PC-9 (cell line): ENCODE measurements around the gene ANAPC4. TPM values are rescaled to one million over a fixed set of nuclear protein-coding genes. Genes with fewer than 3 reads are reported as not detected.

ENCODE experiments used
- BruUV-seq: library from RNA; stranded (reverse); fragments of 400-500 nt; replicated peaks from 2 replicates; lab custom pipeline; 2021; lab: Mats Ljungman, UMichigan
- CTCF ChIA-PET: fragments of 300-600 bp; sonication (Branson Sonifier 250); formaldehyde crosslinking; loops from one replicate; lab custom pipeline; 2022; ENCODE audit warnings: antibody characterized with exemption; lab: Charles Lee
- POLR2A ChIA-PET: fragments of 300-600 bp; sonication (Branson Sonifier 250); formaldehyde crosslinking; loops from one replicate; lab custom pipeline; 2022; ENCODE audit warnings: antibody characterized with exemption; ENCODE audit not compliant: unreplicated experiment; lab: Charles Lee
- DNase-seq, 2 experiments: peaks; one replicate each; pipeline versions ENCODE4 v3.0.0 to v3.0.0-alpha.2; 2015 to 2022; ENCODE audit warnings: mixed read lengths in 1 of 2
- H2AFZ ChIP-seq: fragments of 200-600 bp; sonication (generic); 2 replicates; pipeline ENCODE4 v1.8.1; 2017; ENCODE audit warnings: antibody characterized with exemption
- H3F3A ChIP-seq: fragments of 200-600 bp; sonication (generic); 2 replicates; pipeline ENCODE4 v1.8.1; 2017; ENCODE audit warnings: antibody characterized with exemption, mild to moderate bottlenecking, low read depth; ENCODE audit not compliant: insufficient read depth
- H3K27ac ChIP-seq: fragments of 200-600 bp; sonication (generic); 2 replicates; pipeline ENCODE4 v1.6.1; 2016; ENCODE audit warnings: mixed run types
- H3K27me3 ChIP-seq: fragments of 200-600 bp; sonication (generic); 2 replicates; pipeline ENCODE4 v1.6.1; 2016; ENCODE audit warnings: low read depth, mixed run types; ENCODE audit not compliant: insufficient read depth
- H3K36me3 ChIP-seq: fragments of 200-600 bp; sonication (generic); 2 replicates; pipeline ENCODE4 v1.6.1; 2016; ENCODE audit warnings: low read depth, mixed run types
- H3K4me1 ChIP-seq: fragments of 200-600 bp; sonication (generic); replicated peaks from 2 replicates; pipeline ENCODE4 v1.6.1; 2016; ENCODE audit warnings: mixed run types; ENCODE audit not compliant: insufficient read depth
- H3K4me2 ChIP-seq: fragments of 200-600 bp; sonication (generic); 2 replicates; pipeline ENCODE4 v1.6.1; 2017; ENCODE audit warnings: mixed run types
- H3K4me3 ChIP-seq: fragments of 200-600 bp; sonication (generic); 2 replicates; pipeline ENCODE4 v1.6.1; 2016; ENCODE audit warnings: mixed run types
- H3K79me2 ChIP-seq: fragments of 200-600 bp; sonication (generic); 2 replicates; pipeline ENCODE4 v1.6.1; 2017; ENCODE audit warnings: low read depth, mixed run types
- H3K9me2 ChIP-seq: fragments of 200-600 bp; sonication (generic); 2 replicates; pipeline ENCODE4 v1.8.1; 2017; ENCODE audit warnings: mild to moderate bottlenecking; ENCODE audit not compliant: insufficient read depth
- H3K9me3 ChIP-seq: fragments of 200-600 bp; sonication (generic); 2 replicates; pipeline ENCODE4 v1.8.1; 2016; ENCODE audit warnings: low read depth; ENCODE audit not compliant: insufficient read depth
- H4K20me1 ChIP-seq: fragments of 200-600 bp; sonication (generic); 2 replicates; pipeline ENCODE4 v1.8.1; 2017; ENCODE audit not compliant: insufficient read depth
- CTCF ChIP-seq: fragments of 200-600 bp; sonication (generic); conservative IDR thresholded peaks from 2 replicates; pipeline ENCODE4 v1.6.1; 2017; ENCODE audit warnings: mixed run types, antibody characterized with exemption, mild to moderate bottlenecking, moderate library complexity
- EZH2 ChIP-seq: fragments of 200-600 bp; sonication (generic); IDR thresholded peaks from 2 replicates; pipeline ENCODE4 v1.8.0; 2017; ENCODE audit warnings: antibody characterized with exemption, low read depth
- intact Hi-C: fragments of 100-400 bp; cut with micrococcal nuclease; formaldehyde crosslinking; loops from one replicate; pipeline ENCODE4 v1.10.0; 2022; ENCODE audit not compliant: unreplicated experiment
- total RNA-seq: library from RNA; stranded (reverse); gene quantifications from 2 replicates; pipeline ENCODE4 v1.2.3, GENCODE V29; 2021

Gene ANAPC4
- total RNA-seq, 1 experiment from 2014 or later: 25.8 TPM

- BruUV-seq: no TSS peak
- no peaks in the 10 kb centered on the region for H3K79me2 ChIP-seq
- H3K27ac ChIP-seq: no peak overlapping the region
- no peaks in the 10 kb centered on the region for H3K4me1 ChIP-seq
- H3K9me2 ChIP-seq: no peaks in the 10 kb centered on the region
- CTCF ChIA-PET: no interaction called here
- POLR2A ChIA-PET: no interaction called here
- H4K20me1 ChIP-seq: no peaks in the 10 kb centered on the region
- H2AFZ ChIP-seq: no peak overlapping the region
- peak in 1 of 2 experiments; percentile 6 for DNase-seq
- TF ChIP-seq EZH2: no peak
- no peak for TF ChIP-seq CTCF
- intact Hi-C loops: loop anchor here (10.0 kb wide), 1 partner anchor 1566 kb away; no protein-coding TSS in a partner anchor
- H3K9me3 ChIP-seq: no peaks in the 10 kb centered on the region
- no peaks in the 10 kb centered on the region for H3K36me3 ChIP-seq
- no peak overlapping the region for H3K4me2 ChIP-seq
- no peaks in the 10 kb centered on the region for H3F3A ChIP-seq
- no peak overlapping the region for H3K4me3 ChIP-seq
- no peaks in the 10 kb centered on the region for H3K27me3 ChIP-seq
Measured at GRCh38 chr4:25448379-25449109, 71.5 kb downstream of the ANAPC4 start.

- ChIA-PET CTCF (no interaction called here), POLR2A (no interaction called here)
- Histone ChIP-seq H3K4me1 (no peaks in the 10 kb centered on the region), H3K36me3 (no peaks in the 10 kb centered on the region), H4K20me1 (no peaks in the 10 kb centered on the region), H3K27ac (no peak overlapping the region), H3K4me2 (no peak overlapping the region), H3K27me3 (no peaks in the 10 kb centered on the region), H3F3A (no peaks in the 10 kb centered on the region), H3K79me2 (no peaks in the 10 kb centered on the region), H3K9me3 (no peaks in the 10 kb centered on the region), H3K4me3 (no peak overlapping the region), H3K9me2 (no peaks in the 10 kb centered on the region), H2AFZ (no peak overlapping the region)
- no peak for DNase-seq
- TF ChIP-seq CTCF (no peak), EZH2 (no peak)
- no TSS peak for BruUV-seq
- intact Hi-C loops: loop anchor here (10.0 kb wide), 1 partner anchor 1566 kb away; no protein-coding TSS in a partner anchor
Measured at GRCh38 chr4:25449270-25449669, 72.2 kb downstream of the ANAPC4 start.

- CTCF ChIA-PET: no interaction called here
- Histone ChIP-seq H3K27ac (no peak overlapping the region), H3K9me2 (no peaks in the 10 kb centered on the region), H3K4me1 (no peaks in the 10 kb centered on the region), H3K36me3 (no peaks in the 10 kb centered on the region), H3K4me2 (no peak overlapping the region), H4K20me1 (no peaks in the 10 kb centered on the region), H3K27me3 (no peaks in the 10 kb centered on the region), H3K79me2 (no peaks in the 10 kb centered on the region), H3F3A (no peaks in the 10 kb centered on the region), H3K4me3 (no peak overlapping the region), H3K9me3 (no peaks in the 10 kb centered on the region), H2AFZ (no peak overlapping the region)
- no peak for TF ChIP-seq EZH2
- TF ChIP-seq CTCF: no peak
- intact Hi-C loops: loop anchor here (10.0 kb wide), 1 partner anchor 1565 kb away; no protein-coding TSS in a partner anchor
- POLR2A ChIA-PET: no interaction called here
- no peak for DNase-seq
- BruUV-seq: no TSS peak
Measured at GRCh38 chr4:25449688-25450087, 72.6 kb downstream of the ANAPC4 start.
